Uterus (tissue), 2 donors: ENCODE measurements around the gene PRM2.

ENCODE experiments used
- POLR2A ChIP-seq, 2 donors: fragments of 450-650 bp; IDR thresholded peaks; one replicate each; pipeline ENCODE4 v1.6.1; 2016; ENCODE audit warnings: antibody characterized with exemption in 2 of 2, mild to moderate bottlenecking in 1 of 2, moderate library complexity in 1 of 2
- TF ChIP-seq, protein P1 (sequence below), 4 experiments: fragments of 200-600 bp in 2 of 4; fragments of 450-650 bp in 2 of 4; sonication (generic) in 2 of 4; IDR thresholded peaks; one replicate each; pipeline ENCODE4 v1.5.1; 2016 to 2019; ENCODE audit warnings: antibody characterized with exemption in 4 of 4, mild to moderate bottlenecking in 2 of 4, moderate library complexity in 1 of 4

DNA sequence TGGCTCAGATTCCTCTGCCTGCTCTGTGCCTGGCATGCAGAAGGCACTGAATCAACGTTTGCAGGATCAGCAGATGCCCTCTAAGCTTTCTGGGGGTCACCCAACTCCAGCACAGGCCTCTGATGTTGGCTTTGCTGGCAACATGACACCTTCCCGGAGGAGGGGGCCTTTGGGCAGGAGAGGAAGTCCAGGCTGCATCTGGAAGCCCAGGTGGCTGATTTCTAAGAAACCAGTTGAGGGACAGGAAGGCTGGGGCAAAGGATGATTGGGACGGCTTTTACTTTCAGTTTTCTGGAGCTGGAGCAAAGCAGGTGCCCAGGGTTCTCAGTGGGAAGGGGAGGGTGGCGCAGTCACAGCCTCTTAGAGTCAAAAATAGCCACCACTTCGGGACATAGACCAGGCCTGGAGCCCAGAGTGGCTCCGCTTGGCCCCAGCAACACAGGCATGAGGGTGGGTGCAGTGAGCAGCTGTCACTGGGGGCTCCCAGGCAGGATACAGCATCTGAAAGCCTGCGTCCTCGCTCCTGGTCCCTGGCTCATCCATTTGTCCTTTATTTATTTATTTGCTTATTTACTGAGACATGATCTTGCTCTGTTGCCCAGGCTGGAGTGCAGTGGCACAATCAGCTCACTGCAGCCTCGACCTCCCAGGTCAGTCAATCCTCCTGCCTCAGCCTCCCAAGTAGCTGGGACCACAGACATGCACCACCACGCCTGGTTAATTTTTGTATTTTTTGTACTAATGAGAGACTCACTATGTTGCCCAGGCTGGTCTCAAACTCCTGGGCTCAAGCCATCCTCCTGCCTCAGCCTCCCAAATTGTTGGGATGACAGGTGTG, 35.4 kb downstream of the PRM2 start:
- TF ChIP-seq POLR2A (IDR thresholded peaks at IDR 0.05), result no peak
- TF ChIP-seq, protein P1, sequence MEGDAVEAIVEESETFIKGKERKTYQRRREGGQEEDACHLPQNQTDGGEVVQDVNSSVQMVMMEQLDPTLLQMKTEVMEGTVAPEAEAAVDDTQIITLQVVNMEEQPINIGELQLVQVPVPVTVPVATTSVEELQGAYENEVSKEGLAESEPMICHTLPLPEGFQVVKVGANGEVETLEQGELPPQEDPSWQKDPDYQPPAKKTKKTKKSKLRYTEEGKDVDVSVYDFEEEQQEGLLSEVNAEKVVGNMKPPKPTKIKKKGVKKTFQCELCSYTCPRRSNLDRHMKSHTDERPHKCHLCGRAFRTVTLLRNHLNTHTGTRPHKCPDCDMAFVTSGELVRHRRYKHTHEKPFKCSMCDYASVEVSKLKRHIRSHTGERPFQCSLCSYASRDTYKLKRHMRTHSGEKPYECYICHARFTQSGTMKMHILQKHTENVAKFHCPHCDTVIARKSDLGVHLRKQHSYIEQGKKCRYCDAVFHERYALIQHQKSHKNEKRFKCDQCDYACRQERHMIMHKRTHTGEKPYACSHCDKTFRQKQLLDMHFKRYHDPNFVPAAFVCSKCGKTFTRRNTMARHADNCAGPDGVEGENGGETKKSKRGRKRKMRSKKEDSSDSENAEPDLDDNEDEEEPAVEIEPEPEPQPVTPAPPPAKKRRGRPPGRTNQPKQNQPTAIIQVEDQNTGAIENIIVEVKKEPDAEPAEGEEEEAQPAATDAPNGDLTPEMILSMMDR (IDR thresholded peaks at IDR 0.05), result no peak
